Hematopoietic multipotent progenitor cell treated with erythropoietin and hydrocortisone succinate and interleukin-3 and kit ligand, for 17 days (in vitro differentiated cells): ENCODE results near the gene ALDH3B2.
"Not testable (repeated sequence)": the region's sequence is repeated elsewhere in the genome, so short reads cannot be mapped to it uniquely, and the experiment has no call there.

ENCODE experiments used
- DNase-seq: peaks from one replicate; pipeline ENCODE4 v3.0.0-alpha.2; 2015; ENCODE audit warnings: low spot score

Gene ALDH3B2

GRCh38 chr11:67682126-67683034, 8.0 kb upstream of the ALDH3B2 start:
- DNase-seq, result not testable (repeated sequence)

DNA sequence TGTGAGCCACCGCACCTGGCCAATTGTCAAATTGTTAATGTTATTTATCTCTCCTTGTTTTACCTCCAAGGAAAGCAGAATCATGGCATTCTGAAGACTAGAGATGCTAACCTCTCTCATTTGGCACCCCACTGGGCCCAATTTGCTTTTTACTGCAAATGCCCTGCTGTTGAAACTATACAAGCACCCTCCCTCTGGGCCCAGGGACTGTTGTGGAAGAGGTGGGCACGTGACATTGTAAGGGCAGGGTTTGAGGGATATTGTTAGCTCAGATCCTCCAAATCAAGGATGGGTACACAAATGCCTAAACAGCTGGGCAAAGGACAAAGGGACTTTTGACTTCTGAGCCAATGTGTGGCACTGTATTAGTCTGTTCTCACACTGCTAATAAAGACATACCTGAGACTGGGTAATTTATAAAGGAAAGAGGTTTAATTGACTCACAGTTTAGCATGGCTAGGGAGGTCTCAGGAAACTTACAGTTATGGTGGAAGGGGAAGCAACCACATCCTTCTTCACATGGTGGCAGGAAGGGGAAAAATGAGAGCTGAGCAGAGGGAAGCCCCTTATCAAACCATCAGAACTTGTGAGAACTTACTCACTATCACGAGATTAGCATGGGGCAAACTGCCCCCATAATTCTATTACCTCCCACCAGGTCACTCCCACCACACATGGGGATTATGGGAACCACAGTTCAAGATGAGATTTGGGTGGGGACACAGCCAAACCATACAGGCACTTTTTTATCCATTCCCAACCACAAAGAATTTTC, 6.5 kb upstream of the ALDH3B2 start:
- DNase-seq, result no peak

GRCh38 chr11:67675058-67675747, 780 bp upstream of the ALDH3B2 start:
- no peak for DNase-seq

GRCh38 chr11:67673902-67674301, 521 bp downstream of the ALDH3B2 start:
- DNase-seq, result no peak

DNA sequence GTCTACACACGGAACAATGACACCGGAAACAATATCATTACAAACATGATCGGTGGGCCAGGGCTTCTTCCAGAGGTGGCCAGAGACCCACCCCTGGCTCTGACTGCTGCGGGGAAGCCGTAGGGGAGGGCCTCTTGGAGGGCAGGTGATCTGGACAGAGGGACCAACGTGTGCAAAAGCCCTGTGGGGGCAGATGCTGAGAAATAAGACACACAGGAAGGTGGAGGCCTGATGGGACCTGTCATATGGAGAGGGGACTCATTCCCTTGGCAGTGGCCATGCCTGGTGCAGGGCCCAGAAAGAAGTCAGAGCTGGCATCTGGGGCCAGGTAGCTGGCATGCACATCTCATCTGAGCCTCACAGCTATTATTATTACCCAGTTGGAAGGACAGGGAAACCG, 1.1 kb downstream of the ALDH3B2 start:
- no peak for DNase-seq

DNA sequence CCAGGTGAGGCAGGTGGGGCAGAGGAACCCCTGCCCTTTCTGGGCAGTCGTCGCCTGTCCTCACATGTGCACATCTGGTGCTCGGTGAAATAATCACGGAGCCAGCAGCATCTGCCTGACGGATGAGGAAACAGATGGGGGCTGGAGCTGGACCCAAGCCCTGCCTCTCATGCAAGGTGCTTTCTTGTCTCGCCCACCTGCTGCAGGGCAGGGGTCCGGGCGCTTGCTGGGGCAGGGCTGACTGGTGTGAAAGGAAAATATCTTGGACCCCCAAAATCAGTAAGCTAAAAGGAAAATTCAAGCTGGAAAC, 3.3 kb downstream of the ALDH3B2 start:
- DNase-seq, result no peak

DNA sequence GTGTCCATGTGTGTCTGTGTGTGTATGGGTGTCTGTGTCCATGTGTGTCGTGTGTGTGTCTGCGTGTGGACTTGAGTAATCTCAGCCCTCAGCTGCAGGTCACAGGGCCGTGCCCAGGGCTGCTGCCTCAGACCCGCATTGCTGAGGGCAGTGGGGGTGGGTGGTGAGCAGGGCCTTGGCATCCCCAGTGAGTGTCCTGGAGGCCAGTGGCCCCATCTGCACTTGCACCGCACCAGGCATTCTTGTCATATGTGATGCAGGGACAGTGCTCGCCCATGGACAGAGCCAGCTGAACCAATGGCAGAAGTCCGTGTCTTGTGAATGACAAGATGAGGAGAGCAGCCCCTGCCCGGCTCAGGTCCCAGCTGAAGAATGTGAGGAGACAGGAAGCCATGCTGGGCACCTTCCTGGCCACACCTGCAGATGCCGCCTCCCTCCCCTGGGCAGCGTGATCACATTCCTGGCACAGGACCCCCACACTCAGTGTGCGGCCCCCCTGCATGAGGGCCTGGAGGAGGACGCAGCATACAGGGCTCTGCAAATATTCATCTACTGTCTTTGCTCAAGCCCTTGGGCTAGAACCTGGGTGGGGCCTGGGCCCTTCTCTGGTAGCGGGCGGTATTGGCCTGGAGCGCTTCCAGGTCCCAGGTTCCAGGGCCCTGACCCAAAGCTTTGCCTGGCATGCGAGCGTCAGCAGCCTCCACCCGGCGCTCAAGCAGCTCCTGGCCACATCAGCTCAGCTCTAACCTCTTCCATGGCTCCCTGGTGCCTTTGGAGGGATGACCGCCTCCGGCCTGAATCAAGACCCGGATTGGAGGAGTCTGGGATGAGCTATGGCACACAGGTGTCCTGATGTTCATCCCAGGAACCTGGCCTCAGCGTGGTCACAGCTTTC, 3.9 kb downstream of the ALDH3B2 start:
- no peak for DNase-seq

- DNase-seq, result no peak
Observed at GRCh38 chr11:67668192-67668551, 6.3 kb downstream of the ALDH3B2 start.

- DNase-seq, result no peak
Observed at GRCh38 chr11:67667490-67668191, 6.8 kb downstream of the ALDH3B2 start.

GRCh38 chr11:67666676-67667489, 7.5 kb downstream of the ALDH3B2 start:
- DNase-seq, result no peak

GRCh38 chr11:67666303-67666645, 8.1 kb downstream of the ALDH3B2 start:
- no peak for DNase-seq

DNA sequence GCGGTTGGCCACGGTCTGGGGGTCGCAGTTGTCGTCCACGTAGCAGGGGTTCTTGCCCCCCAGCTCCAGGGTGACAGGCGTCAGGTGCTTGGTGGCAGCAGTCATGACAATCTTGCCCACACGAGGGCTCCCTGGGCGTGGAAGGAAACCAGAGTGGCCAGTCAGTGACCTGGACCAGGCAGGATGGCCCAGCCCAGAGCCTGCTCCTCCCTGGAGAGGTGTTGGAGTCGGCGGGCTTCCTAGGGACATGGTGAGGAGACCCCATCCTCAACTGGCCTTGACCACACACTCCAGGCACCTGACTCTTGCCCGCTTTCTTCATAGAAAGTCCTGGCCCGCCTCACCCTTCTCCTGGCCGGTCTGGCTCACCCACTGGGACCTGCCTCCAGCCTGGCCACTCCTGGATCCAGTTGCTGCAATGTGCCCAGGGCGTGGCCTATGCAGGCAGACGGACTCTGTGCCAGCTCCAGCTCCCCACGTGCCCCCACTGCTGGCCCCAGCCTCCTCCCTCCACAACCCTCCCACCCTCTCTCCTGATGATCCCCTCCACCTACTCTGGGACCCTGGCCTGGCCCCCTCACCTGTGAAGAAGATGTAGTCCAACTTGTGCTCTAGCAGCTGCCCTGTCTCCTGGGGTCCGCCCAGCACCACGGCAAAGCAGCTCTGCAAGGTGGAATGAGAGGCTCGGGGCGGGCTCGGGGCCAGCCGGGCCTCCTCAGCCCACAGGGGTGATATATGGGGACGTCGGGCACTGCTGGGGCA, 8.7 kb downstream of the ALDH3B2 start:
- DNase-seq, result no peak

DNA sequence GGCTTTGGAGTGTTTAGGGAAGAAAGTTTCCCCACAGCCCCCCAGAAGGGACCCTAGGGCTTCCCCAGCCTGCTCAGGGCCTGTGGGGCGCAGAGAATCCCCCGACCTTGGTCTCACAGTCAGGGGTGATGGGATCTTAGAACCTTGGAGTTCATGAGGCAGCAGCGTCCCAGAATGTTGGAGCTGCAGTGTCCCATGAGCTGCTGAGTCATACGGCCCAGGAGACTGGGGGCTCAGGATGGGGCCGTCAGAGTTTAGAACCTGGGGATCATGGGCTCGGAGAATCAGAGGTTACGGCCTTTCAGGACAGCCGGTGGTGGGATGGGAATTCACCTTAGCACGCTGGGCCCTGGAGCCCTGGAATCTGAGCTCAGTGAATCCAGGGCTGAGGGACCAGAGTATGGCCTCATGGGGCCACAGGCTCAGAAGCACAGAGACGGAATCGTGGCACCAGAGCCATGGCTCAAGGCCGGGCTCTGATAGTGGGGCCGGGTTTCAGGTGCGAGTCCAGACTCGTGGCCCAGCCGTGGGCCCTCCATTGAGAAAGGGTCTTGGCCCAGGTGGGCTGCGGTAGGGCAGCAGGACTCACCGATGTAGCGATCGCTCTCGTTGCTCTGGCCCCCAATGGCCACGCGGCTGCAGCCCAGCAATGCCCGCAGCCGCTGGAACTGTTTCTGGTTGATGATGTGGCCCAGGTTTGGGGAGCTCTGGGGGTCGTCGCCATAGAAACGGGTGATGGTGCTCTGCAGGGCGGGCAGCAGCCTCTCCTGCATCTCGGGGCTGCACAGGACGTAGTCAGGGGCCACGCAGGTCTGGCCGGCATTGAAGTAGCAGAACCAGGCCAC, 9.5 kb downstream of the ALDH3B2 start:
- no peak for DNase-seq

DNA sequence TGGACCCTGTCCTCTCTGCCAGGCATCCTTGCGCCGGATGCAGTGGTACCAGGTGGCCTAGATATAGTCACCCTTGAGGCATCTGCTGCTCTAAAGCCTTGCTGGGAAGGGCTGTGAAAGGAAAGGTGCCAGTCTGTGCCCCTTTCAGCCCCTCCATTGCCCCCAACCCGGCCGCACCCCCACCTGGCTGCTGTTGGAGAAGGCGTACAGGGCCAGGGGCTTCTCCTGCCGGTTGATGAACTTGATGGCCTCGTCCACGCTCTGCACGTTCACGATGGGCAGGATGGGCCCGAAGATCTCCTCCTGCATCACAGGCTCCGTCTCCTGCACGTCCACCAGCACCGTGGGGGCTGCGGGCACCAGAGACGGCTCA, 10.2 kb downstream of the ALDH3B2 start:
- no peak for DNase-seq

GRCh38 chr11:67663532-67664212, 10.8 kb downstream of the ALDH3B2 start:
- no peak for DNase-seq

DNA sequence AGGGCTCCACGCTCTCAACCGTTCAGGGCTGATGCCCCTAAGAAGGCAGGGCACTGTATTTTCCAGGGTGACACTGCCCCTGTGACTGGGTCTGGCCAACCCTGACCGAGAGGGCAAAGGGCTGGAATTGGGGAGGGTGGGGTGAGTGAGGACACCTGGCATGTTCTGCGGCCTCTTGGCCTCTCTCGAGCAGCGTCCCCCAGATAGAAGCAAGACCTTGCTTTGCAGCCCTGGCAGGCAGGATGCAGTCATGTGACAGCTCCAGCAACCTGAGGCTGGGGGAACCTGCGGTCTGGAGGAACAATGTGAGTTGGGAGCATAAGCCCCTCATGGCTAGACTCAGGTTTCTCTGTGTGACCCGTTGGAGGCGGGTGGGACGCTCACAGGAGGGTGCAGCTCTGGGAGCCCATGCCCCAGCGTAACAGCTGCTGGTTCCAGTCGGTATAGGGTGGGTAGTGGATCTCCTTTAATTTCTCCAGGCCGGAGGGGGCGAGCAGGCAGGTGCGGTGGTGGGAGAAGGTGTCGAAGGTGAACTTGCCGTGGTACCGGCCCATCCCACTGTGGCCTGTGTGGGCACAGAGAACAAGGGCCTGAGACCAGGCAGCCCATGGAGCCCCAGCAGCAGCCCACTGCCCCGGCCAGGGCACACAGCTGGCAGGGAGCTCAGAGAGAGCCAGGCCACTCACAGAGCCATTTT, 11.4 kb downstream of the ALDH3B2 start:
- no peak for DNase-seq

- no peak for DNase-seq
Observed at GRCh38 chr11:67662142-67662834, 12.1 kb downstream of the ALDH3B2 start.
